HepG2 (cell line): ENCODE measurements around the gene SPTAN1. TPM values are rescaled to one million over a fixed set of nuclear protein-coding genes. Genes with fewer than 3 reads are reported as not detected.

Experiments
- ATF3 ChIP-seq: sonication (generic); formaldehyde crosslinking; IDR thresholded peaks from 2 replicates; pipeline ENCODE4 v1.4.0; 2020; ENCODE audit warnings: missing genetic modification reagents
- HINFP ChIP-seq: sonication (generic); formaldehyde crosslinking; IDR thresholded peaks from 2 replicates; pipeline ENCODE4 v1.4.0; 2020; ENCODE audit warnings: low read depth, mild to moderate bottlenecking, missing genetic modification reagents
- HIVEP1 ChIP-seq: sonication (generic); formaldehyde crosslinking; IDR thresholded peaks from 2 replicates; pipeline ENCODE4 v1.4.0; 2020; ENCODE audit warnings: mild to moderate bottlenecking, missing genetic modification reagents
- IKZF5 ChIP-seq: IDR thresholded peaks from 2 replicates; pipeline ENCODE4 v1.6.1; 2018; ENCODE audit warnings: missing genetic modification reagents, mild to moderate bottlenecking, missing compliant biosample characterization
- MAFG ChIP-seq: sonication (generic); formaldehyde crosslinking; IDR thresholded peaks from 2 replicates; pipeline ENCODE4 v1.5.1; 2020; ENCODE audit warnings: mild to moderate bottlenecking, missing genetic modification reagents
- MIER3 ChIP-seq: IDR thresholded peaks from 2 replicates; pipeline ENCODE4 v1.6.1; 2016; ENCODE audit warnings: missing compliant biosample characterization, borderline replicate concordance
- PAXIP1 ChIP-seq: sonication (generic); formaldehyde crosslinking; conservative IDR thresholded peaks from 2 replicates; pipeline ENCODE4 v1.4.0; 2020; ENCODE audit warnings: mild to moderate bottlenecking, missing genetic modification reagents, moderate library complexity
- PCBP2 ChIP-seq: fragments of 200-400 bp; formaldehyde crosslinking; optimal IDR thresholded peaks from 2 replicates; pipeline ENCODE3; 2018; ENCODE audit warnings: low read length, low read depth; ENCODE audit not compliant: poor library complexity, severe bottlenecking
- PLRG1 ChIP-seq: fragments of 450-650 bp; conservative IDR thresholded peaks from 2 replicates; pipeline ENCODE4 v1.6.1; 2016
- PREB ChIP-seq: sonication (generic); formaldehyde crosslinking; IDR thresholded peaks from 2 replicates; pipeline ENCODE4 v1.4.0; 2020; ENCODE audit warnings: missing genetic modification reagents
- RBFOX2 ChIP-seq: fragments of 200-400 bp; formaldehyde crosslinking; IDR thresholded peaks from 2 replicates; pipeline ENCODE4 v1.6.1; 2017; ENCODE audit warnings: low read depth, mild to moderate bottlenecking, low read length
- RBM39 ChIP-seq: fragments of 200-400 bp; formaldehyde crosslinking; IDR thresholded peaks from one replicate; pipeline ENCODE4 v1.6.1; 2018; ENCODE audit warnings: antibody characterized with exemption, mild to moderate bottlenecking, low read depth, low read length; ENCODE audit not compliant: poor library complexity, severe bottlenecking
- SIX4 ChIP-seq: sonication (generic); formaldehyde crosslinking; IDR thresholded peaks from 2 replicates; pipeline ENCODE4 v1.4.0; 2020; ENCODE audit warnings: missing genetic modification reagents
- TFDP2 ChIP-seq: sonication (generic); formaldehyde crosslinking; IDR thresholded peaks from 2 replicates; pipeline ENCODE4 v1.4.0; 2020; ENCODE audit warnings: missing genetic modification reagents
- TRIM24 ChIP-seq: sonication (generic); formaldehyde crosslinking; IDR thresholded peaks from 2 replicates; pipeline ENCODE4 v1.8.0; 2022; ENCODE audit warnings: mild to moderate bottlenecking, missing genetic modification reagents
- ZNF10 ChIP-seq: sonication (generic); formaldehyde crosslinking; IDR thresholded peaks from 2 replicates; pipeline ENCODE4 v1.4.0; 2020; ENCODE audit warnings: mild to moderate bottlenecking, low read depth, missing genetic modification reagents, borderline replicate concordance
- ZNF143 ChIP-seq: sonication (generic); formaldehyde crosslinking; IDR thresholded peaks from 2 replicates; pipeline ENCODE4 v1.4.0; 2020; ENCODE audit warnings: missing genetic modification reagents
- ZNF234 ChIP-seq: sonication (generic); formaldehyde crosslinking; conservative IDR thresholded peaks from 2 replicates; pipeline ENCODE4 v1.5.1; 2020; ENCODE audit warnings: mild to moderate bottlenecking, missing genetic modification reagents
- ZNF282 ChIP-seq: fragments of 450-650 bp; IDR thresholded peaks from 2 replicates; pipeline ENCODE4 v1.6.1; 2018; ENCODE audit not compliant: partially characterized antibody
- ZNF660 ChIP-seq: sonication (generic); formaldehyde crosslinking; IDR thresholded peaks from 2 replicates; pipeline ENCODE4 v1.5.1; 2020; ENCODE audit warnings: mild to moderate bottlenecking, low read depth, missing genetic modification reagents, borderline replicate concordance
- ZNF780A ChIP-seq: sonication (generic); formaldehyde crosslinking; IDR thresholded peaks from 2 replicates; pipeline ENCODE4 v1.8.0; 2022; ENCODE audit warnings: mild to moderate bottlenecking, missing genetic modification reagents, moderate library complexity
- polyA plus RNA-seq, 8 experiments: library from polyadenylated mRNA; depleted of rRNA in 3 of 8; stranded (reverse) in 7 of 8; unstranded in 1 of 8; fragments of >200 nt; fragmentation: Illumina TruSeq in 4 of 8; extraction: Trizol in 4 of 8; gene quantifications; 2 replicates each; pipeline versions ENCODE4 v1.2.1 to v1.2.3, GENCODE V29; 2011 to 2016; ENCODE audit warnings: low read depth in 4 of 8, missing spikeins in 1 of 8, mixed read lengths in 1 of 8; ENCODE audit not compliant: insufficient read depth in 1 of 8
- total RNA-seq, 5 experiments: library from RNA; depleted of rRNA; stranded (reverse); fragments of >200 nt; fragmentation: Illumina TruSeq; extraction: Trizol; gene quantifications; 2 replicates each; pipeline ENCODE4 v1.2.3, GENCODE V29; 2016; ENCODE audit warnings: low read depth in 1 of 5

Gene SPTAN1
- total and polyA plus RNA-seq, 2 of the 13 experiments (the other 11 are each of a cell fraction or from before 2014, with no cell fraction given), result 106 to 111 TPM

GRCh38 chr9:128552744-128553440 lies 505 bp downstream of the SPTAN1 start (continued):
- TF ChIP-seq MIER3 (CRISPR knock-in tag) (no peak), MAFG (CRISPR knock-in tag) (no peak), ATF3 (CRISPR knock-in tag) (no peak), RBFOX2 (peak; percentile 74), PREB (CRISPR knock-in tag) (no peak; the same call in 1 of the 2 replicates), ZNF660 (CRISPR knock-in tag) (no peak), TFDP2 (CRISPR knock-in tag) (no peak), ZNF10 (CRISPR knock-in tag) (no peak), ZNF234 (CRISPR knock-in tag) (no peak), ZNF282 (no peak), HINFP (CRISPR knock-in tag) (0 out of 2 replicates have a peak, but pooled peaks have one; percentile 31), ZNF143 (CRISPR knock-in tag) (no peak), SIX4 (no peak), IKZF5 (no peak), TRIM24 (CRISPR knock-in tag) (no peak), ZNF780A (0 out of 2 replicates have a peak, but pooled peaks have one; percentile 42), PAXIP1 (CRISPR knock-in tag) (no peak; the same call in 1 of the 2 replicates), PLRG1 (no peak), PCBP2 (no peak), RBM39 (no peak), HIVEP1 (CRISPR knock-in tag) (no peak)
